Stimulated activated CD4-positive, alpha-beta T cell treated with anti-CD3 and anti-CD28 coated beads, TNF-alpha, amount 100 ng/mL, for 4 hours (primary cell): ENCODE measurements around the gene CTTNBP2.

Experiments
- DNase-seq, 3 experiments: peaks; one replicate each; pipeline ENCODE4 v3.0.0-alpha.2; 2020; ENCODE audit warnings: low read depth in 3 of 3

The CTTNBP2 gene

GRCh38 chr7:117818232-117818631 is 55.0 kb downstream of the CTTNBP2 start:
- DNase-seq: no peak

- no peak for DNase-seq
Observed at GRCh38 chr7:117816727-117817126, 56.5 kb downstream of the CTTNBP2 start.

GRCh38 chr7:117811696-117812095 is 61.5 kb downstream of the CTTNBP2 start:
- no peak for DNase-seq

- no peak for DNase-seq
Observed at GRCh38 chr7:117810642-117811512, 62.4 kb downstream of the CTTNBP2 start.

GRCh38 chr7:117809958-117810357 is 63.3 kb downstream of the CTTNBP2 start:
- no peak for DNase-seq

GRCh38 chr7:117808910-117809705 is 64.1 kb downstream of the CTTNBP2 start:
- DNase-seq: no peak

GRCh38 chr7:117808341-117808757 is 64.9 kb downstream of the CTTNBP2 start:
- no peak for DNase-seq

- no peak for DNase-seq
Observed at GRCh38 chr7:117807676-117808075, 65.6 kb downstream of the CTTNBP2 start.

GRCh38 chr7:117806011-117806410 is 67.2 kb downstream of the CTTNBP2 start:
- DNase-seq: no peak

- no peak for DNase-seq
Observed at GRCh38 chr7:117805241-117805640, 68.0 kb downstream of the CTTNBP2 start.

GRCh38 chr7:117803476-117803875 is 69.8 kb downstream of the CTTNBP2 start:
- no peak for DNase-seq

GRCh38 chr7:117802660-117803059 is 70.6 kb downstream of the CTTNBP2 start:
- no peak for DNase-seq

GRCh38 chr7:117800841-117801240 is 72.4 kb downstream of the CTTNBP2 start:
- no peak for DNase-seq

- no peak for DNase-seq
Observed at GRCh38 chr7:117800406-117800805, 72.8 kb downstream of the CTTNBP2 start.

GRCh38 chr7:117796889-117797288 is 76.4 kb downstream of the CTTNBP2 start:
- no peak for DNase-seq

GRCh38 chr7:117793976-117794375 is 79.3 kb downstream of the CTTNBP2 start:
- no peak for DNase-seq

- DNase-seq: no peak
Observed at GRCh38 chr7:117793521-117793920, 79.7 kb downstream of the CTTNBP2 start.

- DNase-seq: no peak
Observed at GRCh38 chr7:117791877-117792780, 81.1 kb downstream of the CTTNBP2 start.

- no peak for DNase-seq
Observed at GRCh38 chr7:117790731-117791130, 82.5 kb downstream of the CTTNBP2 start.

GRCh38 chr7:117790251-117790650 is 83.0 kb downstream of the CTTNBP2 start:
- no peak for DNase-seq

GRCh38 chr7:117785431-117785830 is 87.8 kb downstream of the CTTNBP2 start:
- DNase-seq: no peak

GRCh38 chr7:117784315-117784714 is 88.9 kb downstream of the CTTNBP2 start:
- no peak for DNase-seq
